DMS153 treated with DMSO at 0.1 percent for 48 hours (cell line): ENCODE results near the gene L3MBTL1.
"Not testable (repeated sequence)": the region's sequence is repeated elsewhere in the genome, so short reads cannot be mapped to it uniquely, and the experiment has no call there.

Experiments used
- DNase-seq: peaks from one replicate; lab custom pipeline; 2025; ENCODE audit not compliant: unreplicated experiment; lab: John Stamatoyannopoulos, UW

Gene L3MBTL1

DNA sequence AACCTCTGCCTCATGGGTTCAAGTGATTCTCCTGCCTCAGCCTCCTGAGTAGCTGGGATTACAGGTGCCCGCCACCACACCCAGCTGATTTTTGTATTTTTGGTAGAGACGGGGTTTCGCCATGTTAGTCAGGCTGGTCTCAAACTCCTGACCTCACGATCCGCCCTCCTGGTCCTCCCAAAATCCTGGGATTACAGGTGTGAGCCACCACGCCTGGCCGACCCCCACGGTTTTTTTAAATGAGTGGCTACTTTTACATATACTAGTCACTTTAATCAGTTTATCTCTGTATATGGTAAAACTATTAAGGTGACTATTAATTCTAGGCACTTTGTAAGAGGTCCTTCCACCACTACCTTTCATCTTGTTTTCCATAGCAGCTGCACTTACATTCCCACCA lies 5.5 kb upstream of the L3MBTL1 start:
- not testable (repeated sequence) for DNase-seq

GRCh38 chr20:43506238-43506637 lies 1.3 kb upstream of the L3MBTL1 start:
- no peak for DNase-seq

DNA sequence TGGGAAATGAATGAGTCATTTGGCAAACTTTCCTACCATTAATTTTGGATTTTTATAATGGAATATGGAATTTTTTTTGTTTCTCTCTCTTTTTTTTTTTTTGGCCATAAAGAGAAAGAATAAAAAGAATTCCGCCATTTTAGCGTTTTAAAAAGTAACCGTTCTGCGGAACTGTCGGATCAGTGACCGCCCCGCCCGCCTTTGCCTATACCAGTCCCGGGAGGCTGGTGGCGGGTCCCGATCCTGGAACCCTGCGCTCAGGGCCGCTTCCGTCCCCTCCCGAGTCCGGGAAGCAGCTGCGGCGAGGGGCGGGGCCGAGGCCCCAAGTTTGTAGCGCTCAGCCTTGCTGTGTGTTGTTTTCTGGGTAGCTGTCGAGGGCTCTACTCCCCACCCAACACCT lies 609 bp downstream of the L3MBTL1 start:
- no peak for DNase-seq

- no peak for DNase-seq
Observed at GRCh38 chr20:43508604-43509040, 1.1 kb downstream of the L3MBTL1 start.

DNA sequence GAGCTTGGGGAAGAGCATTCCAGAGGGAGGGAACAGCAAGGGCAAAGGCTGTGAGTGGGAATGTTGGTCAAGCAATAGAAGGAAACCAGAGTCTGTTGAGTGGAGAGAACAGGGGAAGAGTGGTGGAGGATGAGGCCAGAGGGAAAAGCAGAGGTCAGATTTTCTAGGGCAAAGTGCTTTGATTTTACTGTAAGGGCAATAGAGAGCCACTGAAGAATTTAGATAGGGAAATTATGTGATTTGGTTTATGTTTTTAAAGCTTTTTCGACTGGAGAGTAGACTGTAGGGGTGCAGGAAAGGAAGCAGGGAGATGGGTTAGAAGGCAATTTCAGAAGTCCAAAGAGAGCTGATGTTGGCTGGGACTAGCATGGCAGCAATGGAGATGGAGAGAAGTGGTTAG lies 4.4 kb downstream of the L3MBTL1 start:
- no peak for DNase-seq

DNA sequence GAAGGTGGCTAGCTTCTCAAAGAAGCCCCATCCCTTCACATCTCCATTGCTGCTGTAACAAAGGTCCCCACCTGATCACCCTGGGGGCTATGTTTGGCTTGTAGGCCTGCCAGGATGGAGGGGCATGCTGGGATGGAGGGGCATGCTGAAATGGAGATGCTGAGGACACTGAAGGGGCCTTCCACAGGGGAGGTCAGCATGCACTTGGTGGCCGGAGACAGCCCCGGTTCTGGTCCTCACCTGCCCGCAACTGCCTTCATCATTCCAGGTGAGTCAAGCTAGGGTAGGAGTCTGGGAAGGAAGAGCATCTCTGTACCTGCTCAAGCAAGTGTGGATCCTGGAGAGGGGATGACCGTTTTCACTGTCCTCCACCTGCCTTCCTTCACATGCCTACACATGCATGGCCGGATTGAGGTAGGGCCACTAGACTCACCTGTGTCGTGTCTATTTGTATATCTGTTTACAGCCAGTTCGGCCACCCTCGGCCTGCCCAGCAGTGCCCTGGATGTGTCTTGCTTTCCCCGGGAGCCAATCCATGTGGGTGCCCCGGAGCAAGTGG lies 6.0 kb downstream of the L3MBTL1 start:
- DNase-seq: no peak

GRCh38 chr20:43513931-43514647 lies 6.6 kb downstream of the L3MBTL1 start:
- peak; percentile 85 for DNase-seq

DNA sequence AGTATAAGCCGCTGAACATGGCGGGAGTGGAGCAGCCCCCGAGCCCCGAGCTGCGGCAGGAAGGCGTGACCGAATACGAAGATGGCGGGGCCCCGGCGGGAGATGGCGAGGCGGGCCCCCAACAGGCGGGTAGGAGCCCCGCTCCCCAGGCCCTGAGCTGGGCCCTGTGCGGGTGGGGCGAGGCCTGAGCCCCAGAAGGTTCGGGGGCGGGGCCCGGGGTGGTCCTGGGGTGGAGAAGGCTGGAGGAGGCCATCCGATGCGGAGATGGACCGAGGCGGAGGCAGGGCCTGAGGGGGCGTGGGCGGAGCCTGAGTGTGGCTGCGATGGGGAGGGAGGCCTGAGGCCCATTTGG lies 7.1 kb downstream of the L3MBTL1 start:
- no peak for DNase-seq

DNA sequence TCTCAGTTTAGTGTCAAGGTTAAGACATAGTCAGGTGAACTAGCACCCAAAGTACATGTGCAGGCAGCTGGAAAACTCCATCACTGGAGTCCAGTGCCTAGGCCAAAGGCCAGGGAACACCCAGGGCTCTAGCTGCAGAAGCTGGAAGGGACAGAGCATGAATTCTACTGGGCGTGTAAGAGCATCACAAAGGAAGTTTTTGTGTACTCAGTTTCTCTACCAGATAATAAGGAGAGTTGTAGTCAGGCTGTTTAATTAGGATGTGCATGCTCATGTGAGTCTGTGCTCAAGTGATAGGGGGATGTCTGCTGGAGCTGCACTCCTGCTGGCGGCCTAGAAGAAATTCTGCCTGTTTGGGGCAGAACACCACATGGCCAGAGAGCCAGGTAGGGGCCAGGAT lies 8.1 kb downstream of the L3MBTL1 start:
- DNase-seq: no peak

DNA sequence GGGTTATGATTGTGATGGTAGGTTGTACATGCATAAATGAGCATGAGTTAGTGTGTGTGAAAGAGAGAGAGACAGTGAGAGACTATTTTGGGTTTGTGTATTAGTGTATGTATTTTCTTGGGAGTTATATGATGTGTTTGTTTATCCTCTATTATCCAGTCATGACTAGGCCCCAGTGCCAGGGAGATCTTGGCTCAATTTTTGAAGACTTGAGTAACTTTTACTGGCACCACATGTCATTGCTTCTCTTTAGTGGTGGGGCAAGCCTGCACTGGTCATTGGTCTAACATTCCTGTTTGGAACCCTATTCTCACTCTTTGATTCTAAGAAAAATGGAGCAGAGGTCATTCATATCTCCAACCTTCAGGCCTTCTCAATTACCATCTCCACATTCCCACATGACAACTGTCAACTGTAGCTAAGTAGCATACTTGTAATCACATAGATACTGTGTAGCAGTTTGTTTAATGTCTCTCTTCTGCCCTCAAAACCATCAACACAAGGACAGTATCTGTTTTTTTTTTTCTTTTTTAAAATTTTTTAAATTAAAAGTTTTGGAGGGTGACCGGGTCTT lies 8.8 kb downstream of the L3MBTL1 start:
- DNase-seq: no peak

DNA sequence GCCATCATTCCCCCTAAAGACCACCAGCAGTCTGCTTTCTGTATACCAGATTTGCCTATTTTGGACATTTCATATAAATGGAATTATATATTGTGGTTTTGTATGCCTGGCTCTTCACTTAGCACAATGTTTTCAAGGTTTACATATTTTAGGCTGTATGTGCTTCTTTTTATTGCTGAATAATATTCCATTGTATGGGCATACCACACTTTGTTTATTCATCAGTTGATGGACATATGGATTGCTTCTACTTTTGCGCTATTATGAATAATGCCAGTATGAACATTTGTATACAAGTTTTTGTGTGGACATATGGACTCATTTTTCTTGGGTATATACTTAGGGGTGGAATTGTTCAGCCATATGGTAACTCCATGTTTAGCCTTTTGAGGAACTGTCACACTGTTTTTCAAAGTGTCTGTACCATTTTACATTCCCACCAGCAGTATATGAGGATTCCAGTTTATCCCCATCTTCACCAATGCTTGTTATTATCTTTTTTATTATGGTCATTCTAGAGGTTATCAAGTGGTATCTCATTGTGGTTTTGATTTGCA lies 12.7 kb downstream of the L3MBTL1 start:
- no peak for DNase-seq

- DNase-seq: no peak
Observed at GRCh38 chr20:43525021-43525420, 17.5 kb downstream of the L3MBTL1 start.

- DNase-seq: no peak
Observed at GRCh38 chr20:43528258-43528875, 20.9 kb downstream of the L3MBTL1 start.

DNA sequence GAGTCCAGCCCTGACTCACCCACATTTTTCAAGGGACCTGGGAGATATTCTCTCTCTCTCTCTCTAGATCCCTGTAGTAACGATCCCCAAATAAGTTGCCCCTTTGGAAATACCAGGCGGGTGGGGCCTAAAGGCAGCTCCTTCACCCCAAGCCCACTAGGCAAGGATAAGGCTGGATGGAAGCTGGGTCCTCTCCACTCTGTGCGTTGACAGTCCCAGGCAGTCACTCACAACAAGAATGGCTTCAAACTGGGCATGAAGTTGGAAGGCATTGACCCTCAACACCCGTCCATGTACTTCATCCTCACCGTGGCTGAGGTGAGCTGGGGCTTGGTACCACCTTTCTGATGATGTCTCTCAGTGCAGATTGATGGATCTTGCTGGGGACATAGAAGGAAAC lies 21.6 kb downstream of the L3MBTL1 start:
- DNase-seq: no peak

DNA sequence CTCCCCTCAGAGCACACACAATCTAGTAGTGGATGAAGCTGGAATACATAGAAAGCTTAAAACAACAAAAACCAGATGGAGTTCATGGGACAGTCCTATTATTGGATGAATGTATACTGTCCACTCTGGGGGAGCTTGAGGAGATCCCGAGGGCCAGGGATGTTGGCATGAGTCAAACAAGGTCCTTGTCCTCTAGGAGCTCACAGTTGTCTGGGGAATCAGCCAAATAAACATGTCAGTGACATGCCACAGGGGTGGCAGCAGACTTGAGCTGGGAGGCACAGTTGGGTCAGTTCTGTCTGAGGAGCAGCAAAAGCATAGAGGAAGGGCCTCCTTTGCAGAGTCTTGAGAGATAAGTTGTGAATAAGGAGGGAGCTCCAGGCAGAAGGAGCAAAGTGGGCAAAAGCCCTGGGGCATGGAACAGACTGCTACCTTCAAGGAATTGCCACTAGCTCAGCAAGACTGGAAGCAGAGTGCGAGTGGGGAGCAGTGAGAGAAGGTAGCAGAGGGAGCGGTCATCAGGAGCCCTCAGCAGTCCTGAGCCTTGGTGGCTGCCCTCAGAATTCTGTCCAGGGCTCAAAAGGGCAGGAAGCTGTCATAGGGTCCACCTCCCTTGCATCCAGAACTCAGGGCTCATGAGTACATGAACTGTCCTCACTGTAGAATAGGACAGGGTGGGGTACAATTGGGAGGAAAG lies 22.1 kb downstream of the L3MBTL1 start:
- no peak for DNase-seq

GRCh38 chr20:43530321-43531090 lies 23.0 kb downstream of the L3MBTL1 start:
- DNase-seq: no peak

GRCh38 chr20:43531091-43531443 lies 23.6 kb downstream of the L3MBTL1 start:
- no peak for DNase-seq

DNA sequence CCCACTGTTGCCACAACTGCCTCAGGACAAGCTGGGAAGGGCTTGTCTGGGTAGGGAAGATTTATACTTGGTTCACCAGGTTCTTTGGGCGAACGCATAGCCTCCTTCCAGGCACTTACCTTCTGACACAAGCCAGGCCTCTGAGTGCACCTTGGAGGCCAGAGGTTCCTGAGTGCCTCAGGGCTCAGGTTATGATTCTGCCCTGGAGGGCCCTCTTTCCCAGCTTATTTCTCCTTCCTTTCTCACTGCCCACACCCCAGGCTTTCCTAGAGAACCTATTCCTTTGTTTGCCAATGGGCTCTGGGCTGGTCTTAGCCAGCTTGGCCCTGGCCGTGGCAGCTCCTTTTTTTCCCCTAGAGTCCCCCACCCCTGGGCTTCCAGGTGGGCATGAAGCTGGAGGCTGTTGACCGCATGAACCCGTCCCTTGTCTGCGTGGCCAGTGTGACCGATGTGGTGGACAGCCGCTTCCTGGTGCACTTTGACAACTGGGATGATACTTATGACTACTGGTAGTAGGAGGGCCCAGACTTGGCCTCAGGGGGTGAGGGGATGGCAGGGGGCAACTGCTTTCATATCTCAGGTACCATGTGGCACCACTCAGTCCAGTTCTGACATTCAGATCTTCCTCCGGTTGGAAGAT lies 25.0 kb downstream of the L3MBTL1 start:
- no peak for DNase-seq

- no peak for DNase-seq
Observed at GRCh38 chr20:43533060-43533459, 25.6 kb downstream of the L3MBTL1 start.

DNA sequence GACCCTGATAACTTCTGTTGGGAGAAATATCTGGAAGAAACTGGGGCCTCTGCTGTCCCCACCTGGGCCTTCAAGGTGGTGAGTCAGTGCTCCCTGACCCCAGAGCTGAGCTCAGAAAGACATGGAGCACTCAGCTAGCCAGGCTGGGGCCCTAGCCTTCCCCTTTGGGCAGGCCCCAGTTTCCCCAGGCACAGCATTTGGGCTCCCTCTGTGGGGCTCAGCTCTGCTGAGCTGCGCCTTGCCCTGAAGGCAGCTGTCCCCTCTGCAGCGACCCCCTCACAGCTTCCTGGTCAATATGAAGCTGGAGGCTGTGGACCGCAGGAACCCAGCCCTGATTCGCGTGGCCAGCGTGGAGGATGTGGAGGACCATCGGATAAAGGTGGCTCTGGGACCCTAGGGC lies 26.5 kb downstream of the L3MBTL1 start:
- no peak for DNase-seq
